CD14-positive monocyte (primary cell): ENCODE measurements around the gene APBB1. TPM values are rescaled to one million over a fixed set of nuclear protein-coding genes. Genes with fewer than 3 reads are reported as not detected.

ENCODE experiments used
- DNase-seq, 3 donors: peaks; one replicate each; pipeline ENCODE4 v3.0.0-alpha.2; 2011 to 2022
- H2AFZ ChIP-seq: 2 replicates; pipeline ENCODE4 v1.6.0; 2012; ENCODE audit warnings: mild to moderate bottlenecking, low read depth, low read length, inconsistent platforms; ENCODE audit not compliant: insufficient read depth, poor library complexity, severe bottlenecking
- H3K27ac ChIP-seq, 2 donors: 1 replicate in 1 of 2; 2 replicates in 1 of 2; pipeline ENCODE4 v1.5.1; 2012 to 2013; ENCODE audit warnings: low read length in 2 of 2, control low read depth in 1 of 2, inconsistent platforms in 1 of 2, low read depth in 1 of 2, mild to moderate bottlenecking in 1 of 2
- H3K27me3 ChIP-seq, 2 donors: one replicate each; pipeline versions ENCODE4 v1.6.0 to v1.6.1; 2011 to 2013; ENCODE audit warnings: low read length in 2 of 2; ENCODE audit not compliant: control insufficient read depth in 2 of 2, insufficient read depth in 2 of 2
- H3K36me3 ChIP-seq, 2 donors: replicated peaks in 1 of 2; 1 replicate in 1 of 2; 2 replicates in 1 of 2; pipeline versions ENCODE4 v1.5.1 to v1.6.1; 2012 to 2013; ENCODE audit warnings: low read length in 2 of 2, control low read depth in 1 of 2, inconsistent platforms in 1 of 2, mild to moderate bottlenecking in 1 of 2; ENCODE audit not compliant: insufficient read depth in 2 of 2, control insufficient read depth in 1 of 2
- H3K4me1 ChIP-seq, 2 donors: 1 replicate in 1 of 2; 2 replicates in 1 of 2; pipeline versions ENCODE4 v1.5.1 to v1.6.1; 2012 to 2013; ENCODE audit warnings: low read length in 2 of 2, control low read depth in 1 of 2, inconsistent platforms in 1 of 2, mild to moderate bottlenecking in 1 of 2, moderate library complexity in 1 of 2; ENCODE audit not compliant: insufficient read depth in 2 of 2, control insufficient read depth in 1 of 2
- H3K4me2 ChIP-seq: replicated peaks from 2 replicates; pipeline ENCODE3; 2012; ENCODE audit warnings: low read length, moderate library complexity, mild to moderate bottlenecking; ENCODE audit not compliant: poor library complexity, severe bottlenecking; ENCODE audit errors: extremely low read depth
- H3K4me3 ChIP-seq, 3 experiments: fragments of 200-600 bp in 1 of 3; sonication (generic) in 1 of 3; replicated peaks in 1 of 3; 1 replicate in 2 of 3; 2 replicates in 1 of 3; pipeline ENCODE4 v1.5.1; 2011 to 2013; ENCODE audit warnings: low read length in 3 of 3, mild to moderate bottlenecking in 3 of 3, control low read depth in 2 of 3, low read depth in 2 of 3, inconsistent platforms in 1 of 3, moderate library complexity in 1 of 3
- H3K79me2 ChIP-seq: 2 replicates; pipeline ENCODE4 v1.6.0; 2012; ENCODE audit warnings: mild to moderate bottlenecking, control low read depth, inconsistent platforms, low read length, moderate library complexity; ENCODE audit not compliant: insufficient read depth
- H3K9ac ChIP-seq: 2 replicates; pipeline ENCODE4 v1.6.0; 2017; ENCODE audit warnings: low read length, mild to moderate bottlenecking; ENCODE audit not compliant: insufficient read depth, poor library complexity, severe bottlenecking
- H3K9me3 ChIP-seq, 2 donors: replicated peaks in 1 of 2; 1 replicate in 1 of 2; 2 replicates in 1 of 2; pipeline versions ENCODE4 v1.5.1 to v1.6.1; 2012 to 2013; ENCODE audit warnings: low read length in 2 of 2, control low read depth in 1 of 2; ENCODE audit not compliant: control insufficient read depth in 1 of 2, insufficient read depth in 1 of 2
- H4K20me1 ChIP-seq: 2 replicates; pipeline ENCODE4 v1.6.0; 2012; ENCODE audit warnings: mild to moderate bottlenecking, low read length, control low read depth, moderate library complexity; ENCODE audit not compliant: insufficient read depth
- H3K27ac Mint-ChIP-seq, 7 donors: one replicate each; pipeline ENCODE4 v1.8.0; 2020; ENCODE audit warnings: mild to moderate bottlenecking in 7 of 7, mixed read lengths in 7 of 7, moderate library complexity in 6 of 7, inconsistent platforms in 2 of 7
- H3K27me3 Mint-ChIP-seq, 3 donors: one replicate each; pipeline ENCODE4 v1.8.0; 2021 to 2022; ENCODE audit warnings: low read depth in 3 of 3, mild to moderate bottlenecking in 3 of 3, mixed read lengths in 3 of 3, moderate library complexity in 3 of 3, inconsistent platforms in 1 of 3
- H3K36me3 Mint-ChIP-seq, 2 donors: one replicate each; pipeline ENCODE4 v1.8.0; 2020; ENCODE audit warnings: mixed read lengths in 2 of 2, inconsistent platforms in 1 of 2, mild to moderate bottlenecking in 1 of 2
- H3K4me1 Mint-ChIP-seq: one replicate; pipeline ENCODE4 v1.8.0; 2020; ENCODE audit warnings: mild to moderate bottlenecking, mixed read lengths
- H3K4me3 Mint-ChIP-seq, 2 donors: one replicate each; pipeline ENCODE4 v1.8.0; 2020; ENCODE audit warnings: mild to moderate bottlenecking in 2 of 2, mixed read lengths in 2 of 2, moderate library complexity in 1 of 2
- H3K9me3 Mint-ChIP-seq, 7 donors: one replicate each; pipeline ENCODE4 v1.8.0; 2020 to 2022; ENCODE audit warnings: mixed read lengths in 7 of 7, mild to moderate bottlenecking in 6 of 7, moderate library complexity in 6 of 7, inconsistent platforms in 2 of 7
- WGBS: methylation state at CpG from one replicate; pipeline ENCODE4 v1.1.5; 2013; ENCODE audit warnings: missing lambda C conversion rate; ENCODE audit not compliant: insufficient coverage; 5-methylcytosine and 5-hydroxymethylcytosine counted together
- intact Hi-C, 2 donors: fragments of 100-400 bp; cut with micrococcal nuclease; formaldehyde crosslinking; loops; one replicate each; pipeline versions ENCODE4 v1.15.0 to v1.15.1; 2023
- polyA plus RNA-seq, 3 donors: library from polyadenylated mRNA; depleted of rRNA in 1 of 3; unstranded in 2 of 3; stranded (reverse) in 1 of 3; fragments of 300-500 nt in 2 of 3; fragments of >200 nt in 1 of 3; fragmentation: Illumina TruSeq in 2 of 3; gene quantifications; 1 replicate in 2 of 3; 2 replicates in 1 of 3; pipeline ENCODE4 v1.2.3, GENCODE V29; 2012 to 2021
- TF ChIP-seq, protein P1 (sequence below): fragments of 200-600 bp; IDR thresholded peaks from one replicate; pipeline ENCODE4 v1.8.0; 2022; ENCODE audit warnings: antibody characterized with exemption, mild to moderate bottlenecking

The APBB1 gene
- polyA plus RNA-seq, 3 donors: 0.85 to 2.5 (median 2.4) TPM

DNA sequence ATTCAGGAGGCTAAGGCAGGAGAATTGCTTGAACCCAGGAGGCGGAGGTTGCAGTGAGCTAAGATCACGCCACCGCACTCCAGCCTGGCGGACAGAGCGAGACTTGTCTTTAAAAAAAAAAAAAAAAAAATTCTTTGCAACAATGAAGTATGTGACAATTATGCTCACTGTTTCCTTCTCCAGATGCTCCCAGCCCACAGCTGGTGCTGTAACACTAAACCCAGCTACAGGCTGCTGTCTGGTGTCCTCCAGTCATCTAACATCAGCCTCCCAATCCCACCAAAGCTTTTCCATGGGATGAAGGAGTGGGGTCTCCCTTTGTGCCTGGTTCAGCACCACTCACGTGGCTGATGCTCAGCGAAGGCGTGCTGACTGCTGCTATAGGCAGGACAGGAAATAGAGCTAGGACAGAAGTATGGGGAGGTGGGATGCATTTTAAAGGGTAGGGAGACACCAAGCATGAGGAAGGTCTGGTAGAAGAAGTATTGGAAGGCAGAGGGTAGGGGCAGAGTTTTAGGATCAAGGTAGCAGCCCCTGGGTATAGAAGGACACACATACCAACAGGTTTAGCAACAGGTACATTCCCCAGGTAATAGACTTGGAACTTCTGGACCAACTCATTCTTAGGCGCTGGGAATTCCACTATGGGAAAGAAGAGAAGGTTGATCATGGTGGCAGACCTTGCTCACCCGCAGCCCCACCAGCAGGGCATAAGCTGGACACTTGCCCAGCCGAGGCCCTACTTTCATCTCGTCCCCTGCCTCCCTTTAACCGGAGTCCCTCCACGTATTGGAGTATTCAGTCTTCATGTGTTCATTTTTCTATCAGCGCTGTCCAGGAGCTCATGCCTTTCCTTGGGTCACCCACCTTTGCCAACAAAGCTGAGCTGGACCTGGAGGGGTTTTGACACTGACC, 18.2 kb downstream of the APBB1 start:
- no peak for DNase-seq
- Histone ChIP-seq H3K4me1 (peaks cover 6 to 9% of the 10 kb centered on the region in 2 donors), H3K27ac (no peak overlapping the region), H4K20me1 (no peaks in the 10 kb centered on the region), H2AFZ (no peak overlapping the region), H3K27me3 (no peaks in the 10 kb centered on the region), H3K9ac (no peak overlapping the region), H3K9me3 (no peaks in the 10 kb centered on the region), H3K4me3 (no peak overlapping the region), H3K36me3 (no peaks in the 10 kb centered on the region), H3K4me2 (no peak overlapping the region), H3K79me2 (no peaks in the 10 kb centered on the region)
- WGBS: 95% methylated on average over 12 of the region's 15 CpGs
- peaks cover 3 to 8% (median 3%) of the 10 kb centered on the region in 3 donors for H3K27me3 Mint-ChIP-seq
- H3K4me1 Mint-ChIP-seq: peaks cover 11% of the 10 kb centered on the region
- no peak overlapping the region for H3K27ac Mint-ChIP-seq
- TF ChIP-seq, protein P1, sequence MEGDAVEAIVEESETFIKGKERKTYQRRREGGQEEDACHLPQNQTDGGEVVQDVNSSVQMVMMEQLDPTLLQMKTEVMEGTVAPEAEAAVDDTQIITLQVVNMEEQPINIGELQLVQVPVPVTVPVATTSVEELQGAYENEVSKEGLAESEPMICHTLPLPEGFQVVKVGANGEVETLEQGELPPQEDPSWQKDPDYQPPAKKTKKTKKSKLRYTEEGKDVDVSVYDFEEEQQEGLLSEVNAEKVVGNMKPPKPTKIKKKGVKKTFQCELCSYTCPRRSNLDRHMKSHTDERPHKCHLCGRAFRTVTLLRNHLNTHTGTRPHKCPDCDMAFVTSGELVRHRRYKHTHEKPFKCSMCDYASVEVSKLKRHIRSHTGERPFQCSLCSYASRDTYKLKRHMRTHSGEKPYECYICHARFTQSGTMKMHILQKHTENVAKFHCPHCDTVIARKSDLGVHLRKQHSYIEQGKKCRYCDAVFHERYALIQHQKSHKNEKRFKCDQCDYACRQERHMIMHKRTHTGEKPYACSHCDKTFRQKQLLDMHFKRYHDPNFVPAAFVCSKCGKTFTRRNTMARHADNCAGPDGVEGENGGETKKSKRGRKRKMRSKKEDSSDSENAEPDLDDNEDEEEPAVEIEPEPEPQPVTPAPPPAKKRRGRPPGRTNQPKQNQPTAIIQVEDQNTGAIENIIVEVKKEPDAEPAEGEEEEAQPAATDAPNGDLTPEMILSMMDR: no peak
- no peaks in the 10 kb centered on the region for H3K9me3 Mint-ChIP-seq
- H3K36me3 Mint-ChIP-seq: no peaks in the 10 kb centered on the region
- intact Hi-C loops: no loop called here
- no peak overlapping the region for H3K4me3 Mint-ChIP-seq

DNA sequence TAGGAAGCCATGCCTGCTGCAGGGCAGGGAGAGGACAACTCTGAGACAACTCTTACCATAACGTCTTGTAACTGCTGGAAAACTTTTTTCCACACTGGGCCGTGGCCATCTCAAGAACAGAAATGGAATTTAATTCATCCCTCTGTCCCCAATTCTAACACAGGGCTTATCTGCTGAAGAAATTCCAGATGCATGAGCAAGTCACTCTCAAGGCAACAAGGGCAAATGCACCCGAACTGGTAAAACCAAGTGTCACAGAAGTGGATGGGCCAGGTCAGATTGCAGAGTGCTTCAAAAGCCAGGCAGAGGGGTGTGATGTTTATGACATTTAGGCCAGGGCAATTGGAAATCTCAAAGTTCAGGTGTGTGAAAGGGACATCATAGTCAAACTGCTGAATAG, 21.3 kb downstream of the APBB1 start:
- H3K9me3 ChIP-seq: no peaks in the 10 kb centered on the region
- peaks cover 3 to 6% of the 10 kb centered on the region in 2 donors for H3K4me1 ChIP-seq
- Mint-ChIP-seq H3K36me3 (peaks cover 18 to 22% of the 10 kb centered on the region in 2 donors), H3K27me3 (peaks cover 3 to 7% (median 3%) of the 10 kb centered on the region in 3 donors), H3K9me3 (no peaks in the 10 kb centered on the region), H3K4me3 (no peak overlapping the region), H3K27ac (no peak overlapping the region), H3K4me1 (peaks cover 11% of the 10 kb centered on the region)
- no peak overlapping the region for H3K4me3 ChIP-seq
- DNase-seq: no peak
- no peaks in the 10 kb centered on the region for H3K27me3 ChIP-seq
- H3K9ac ChIP-seq: no peak overlapping the region
- no peaks in the 10 kb centered on the region for H3K79me2 ChIP-seq
- WGBS: 96% methylated on average over 3 of the region's 3 CpGs
- intact Hi-C loops: no loop called here
- no peaks in the 10 kb centered on the region for H4K20me1 ChIP-seq
- H3K27ac ChIP-seq: no peak overlapping the region
- H3K4me2 ChIP-seq: no peak overlapping the region
- H3K36me3 ChIP-seq: peaks cover 8 to 22% of the 10 kb centered on the region in 2 donors
- H2AFZ ChIP-seq: no peak overlapping the region
- TF ChIP-seq, protein P1: no peak
